Measurements from ENCODE around the gene RFX8. TPM values are rescaled to one million over a fixed set of nuclear protein-coding genes. Genes with fewer than 3 reads are reported as not detected.
A peak's percentile ranks its signal among the peaks of the same experiment; 100 is the strongest.

The RFX8 gene
- polyA plus RNA-seq, 6 donors from 2014 or later = not detected

- Mint-ChIP-seq H3K4me1 (no peaks in the 10 kb centered on the region), H3K4me3 (no peak overlapping the region), H3K27me3 (no peaks in the 10 kb centered on the region), H3K9me3 (no peaks in the 10 kb centered on the region), H3K36me3 (no peaks in the 10 kb centered on the region), H3K27ac (no peak overlapping the region)
- ATAC-seq (ENCODE audit: low read depth in 2 of 2) = no peak
- no peak for DNase-seq
Observed at GRCh38 chr2:101429453-101429852, 45.5 kb downstream of the RFX8 start.

GRCh38 chr2:101428422-101429176, 46.3 kb downstream of the RFX8 start:
- ATAC-seq (ENCODE audit: low read depth in 2 of 2) (no peak), DNase-seq (no peak)
- Mint-ChIP-seq H3K27ac (no peak overlapping the region), H3K9me3 (no peaks in the 10 kb centered on the region), H3K36me3 (no peaks in the 10 kb centered on the region), H3K4me1 (no peaks in the 10 kb centered on the region), H3K27me3 (no peaks in the 10 kb centered on the region), H3K4me3 (no peak overlapping the region)

GRCh38 chr2:101427743-101428142, 47.2 kb downstream of the RFX8 start:
- Mint-ChIP-seq H3K4me3 (no peak overlapping the region), H3K36me3 (no peaks in the 10 kb centered on the region), H3K4me1 (no peaks in the 10 kb centered on the region), H3K27ac (peak overlapping the region in 1 of 6 donors; percentile 91), H3K9me3 (no peaks in the 10 kb centered on the region), H3K27me3 (no peaks in the 10 kb centered on the region)
- ATAC-seq (ENCODE audit: low read depth in 2 of 2) (no peak), DNase-seq (no peak)

- Mint-ChIP-seq H3K36me3 (no peaks in the 10 kb centered on the region), H3K4me1 (no peaks in the 10 kb centered on the region), H3K27ac (no peak overlapping the region), H3K4me3 (peak overlapping the region in 1 of 8 donors; percentile 10), H3K9me3 (no peaks in the 10 kb centered on the region), H3K27me3 (no peaks in the 10 kb centered on the region)
- no peak for ATAC-seq (ENCODE audit: low read depth in 2 of 2)
- DNase-seq = no peak
Observed at GRCh38 chr2:101427240-101427639, 47.7 kb downstream of the RFX8 start.

- H3K4me3 Mint-ChIP-seq = no peak overlapping the region
- ATAC-seq (ENCODE audit: low read depth in 2 of 2) = no peak
- H3K36me3 Mint-ChIP-seq = no peaks in the 10 kb centered on the region
- no peak for DNase-seq
- H3K9me3 Mint-ChIP-seq = no peaks in the 10 kb centered on the region
- H3K4me1 Mint-ChIP-seq = no peaks in the 10 kb centered on the region
- H3K27ac Mint-ChIP-seq = no peak overlapping the region
- H3K27me3 Mint-ChIP-seq = no peaks in the 10 kb centered on the region
Observed at GRCh38 chr2:101426822-101427221, 48.1 kb downstream of the RFX8 start.

- no peak for DNase-seq
- Mint-ChIP-seq H3K4me1 (peaks cover 0 to 5% (median 0%) of the 10 kb centered on the region in 3 donors), H3K27ac (peak overlapping the region in 2 of 6 donors; percentile 53)
Observed at GRCh38 chr2:101420623-101421022, 54.3 kb downstream of the RFX8 start.

GRCh38 chr2:101419096-101419663, 55.7 kb downstream of the RFX8 start:
- Mint-ChIP-seq H3K9me3 (peaks cover 0 to 13% (median 2%) of the 10 kb centered on the region in 7 donors), H3K36me3 (peaks cover 9 to 13% of the 10 kb centered on the region in 2 donors)

More at GRCh38 chr2:101420623-101421022, 54.3 kb downstream of the RFX8 start:
- ATAC-seq (ENCODE audit: low read depth in 2 of 2) = no peak
- no peak overlapping the region for H3K4me3 Mint-ChIP-seq
- peaks cover 0 to 2% (median 0%) of the 10 kb centered on the region in 7 donors for H3K9me3 Mint-ChIP-seq
- peaks cover 0 to 12% (median 11%) of the 10 kb centered on the region in 3 donors for H3K27me3 Mint-ChIP-seq
- peaks cover 0 to under 1% of the 10 kb centered on the region in 2 donors for H3K36me3 Mint-ChIP-seq

GRCh38 chr2:101418460-101419095, 56.3 kb downstream of the RFX8 start:
- H3K36me3 Mint-ChIP-seq = peaks cover 9 to 13% of the 10 kb centered on the region in 2 donors
- H3K4me1 Mint-ChIP-seq = peaks cover 0 to 5% (median 2%) of the 10 kb centered on the region in 3 donors

More at GRCh38 chr2:101419096-101419663, 55.7 kb downstream of the RFX8 start:
- Mint-ChIP-seq H3K4me3 (no peak overlapping the region), H3K27ac (no peak overlapping the region), H3K4me1 (peaks cover 0 to 5% (median 2%) of the 10 kb centered on the region in 3 donors), H3K27me3 (peaks cover 0 to 16% (median 11%) of the 10 kb centered on the region in 3 donors)
- ATAC-seq (ENCODE audit: low read depth in 2 of 2) = peak; percentile 66 to 87
- peak; percentile 57 for DNase-seq

GRCh38 chr2:101416609-101417008, 58.3 kb downstream of the RFX8 start:
- peaks cover 9 to 13% of the 10 kb centered on the region in 2 donors for H3K36me3 Mint-ChIP-seq
- H3K27me3 Mint-ChIP-seq = peaks cover 0 to 16% (median 11%) of the 10 kb centered on the region in 3 donors
- no peak overlapping the region for H3K4me3 Mint-ChIP-seq
- peak overlapping the region in 1 of 6 donors; percentile 60 for H3K27ac Mint-ChIP-seq
- peaks cover 0 to 5% (median 2%) of the 10 kb centered on the region in 3 donors for H3K4me1 Mint-ChIP-seq
- peaks cover 0 to 13% (median 2%) of the 10 kb centered on the region in 7 donors for H3K9me3 Mint-ChIP-seq
- DNase-seq (no peak), ATAC-seq (ENCODE audit: low read depth in 2 of 2) (no peak)

More at GRCh38 chr2:101418460-101419095, 56.3 kb downstream of the RFX8 start:
- Mint-ChIP-seq H3K9me3 (peaks cover 0 to 13% (median 2%) of the 10 kb centered on the region in 7 donors), H3K27ac (no peak overlapping the region), H3K4me3 (no peak overlapping the region), H3K27me3 (peaks cover 0 to 16% (median 11%) of the 10 kb centered on the region in 3 donors)
- peak; percentile 33 to 42 for ATAC-seq (ENCODE audit: low read depth in 2 of 2)
- DNase-seq = no peak

GRCh38 chr2:101415884-101416283, 59.0 kb downstream of the RFX8 start:
- peak overlapping the region in 2 of 6 donors; percentile 20 to 48 for H3K27ac Mint-ChIP-seq
- peaks cover 9 to 13% of the 10 kb centered on the region in 2 donors for H3K36me3 Mint-ChIP-seq
- peak overlapping the region in 1 of 8 donors; percentile 65 for H3K4me3 Mint-ChIP-seq
- peaks cover 0 to 13% (median 2%) of the 10 kb centered on the region in 7 donors for H3K9me3 Mint-ChIP-seq
- peaks cover 0 to 16% (median 11%) of the 10 kb centered on the region in 3 donors for H3K27me3 Mint-ChIP-seq
- no peak for ATAC-seq (ENCODE audit: low read depth in 2 of 2)
- no peak for DNase-seq
- H3K4me1 Mint-ChIP-seq = peaks cover 0 to 5% (median 2%) of the 10 kb centered on the region in 3 donors

GRCh38 chr2:101415220-101415619, 59.7 kb downstream of the RFX8 start:
- Mint-ChIP-seq H3K4me1 (peaks cover 0 to 5% (median 2%) of the 10 kb centered on the region in 3 donors), H3K27ac (no peak overlapping the region), H3K36me3 (peaks cover 9 to 13% of the 10 kb centered on the region in 2 donors), H3K9me3 (peaks cover 0 to 13% (median 2%) of the 10 kb centered on the region in 7 donors), H3K4me3 (no peak overlapping the region), H3K27me3 (peaks cover 0 to 19% (median 11%) of the 10 kb centered on the region in 3 donors)
- no peak for ATAC-seq (ENCODE audit: low read depth in 2 of 2)
- no peak for DNase-seq

- H3K27ac Mint-ChIP-seq = peak overlapping the region in 1 of 6 donors; percentile 27
Observed at GRCh38 chr2:101412092-101412694, 62.7 kb downstream of the RFX8 start.

GRCh38 chr2:101410746-101411145, 64.2 kb downstream of the RFX8 start:
- H3K9me3 Mint-ChIP-seq = peaks cover 0 to 13% (median 2%) of the 10 kb centered on the region in 7 donors
- no peak overlapping the region for H3K4me3 Mint-ChIP-seq
- H3K27me3 Mint-ChIP-seq = peaks cover 0 to 15% (median 1%) of the 10 kb centered on the region in 3 donors
- ATAC-seq (ENCODE audit: low read depth in 2 of 2) (no peak), DNase-seq (no peak)
- no peak overlapping the region for H3K27ac Mint-ChIP-seq
- peaks cover 9 to 13% of the 10 kb centered on the region in 2 donors for H3K36me3 Mint-ChIP-seq
- peaks cover 4 to 13% (median 5%) of the 10 kb centered on the region in 3 donors for H3K4me1 Mint-ChIP-seq

More at GRCh38 chr2:101412092-101412694, 62.7 kb downstream of the RFX8 start:
- Mint-ChIP-seq H3K4me3 (no peak overlapping the region), H3K4me1 (peaks cover 0 to 3% (median 0%) of the 10 kb centered on the region in 3 donors), H3K9me3 (peaks cover 0 to 13% (median 2%) of the 10 kb centered on the region in 7 donors), H3K27me3 (peaks cover 0 to 25% (median 11%) of the 10 kb centered on the region in 3 donors), H3K36me3 (peaks cover 9 to 13% of the 10 kb centered on the region in 2 donors)
- ATAC-seq (ENCODE audit: low read depth in 2 of 2) = no peak
- DNase-seq = no peak

Measured in naive B cell (primary cell).